Measurements from ENCODE around the gene PNPLA6. TPM values are rescaled to one million over a fixed set of nuclear protein-coding genes. Genes with fewer than 3 reads are reported as not detected.

PNPLA6 gene
- total and polyA plus RNA-seq, 3 experiments from 2014 or later: 17.1 to 117 (median 112) TPM

DNA sequence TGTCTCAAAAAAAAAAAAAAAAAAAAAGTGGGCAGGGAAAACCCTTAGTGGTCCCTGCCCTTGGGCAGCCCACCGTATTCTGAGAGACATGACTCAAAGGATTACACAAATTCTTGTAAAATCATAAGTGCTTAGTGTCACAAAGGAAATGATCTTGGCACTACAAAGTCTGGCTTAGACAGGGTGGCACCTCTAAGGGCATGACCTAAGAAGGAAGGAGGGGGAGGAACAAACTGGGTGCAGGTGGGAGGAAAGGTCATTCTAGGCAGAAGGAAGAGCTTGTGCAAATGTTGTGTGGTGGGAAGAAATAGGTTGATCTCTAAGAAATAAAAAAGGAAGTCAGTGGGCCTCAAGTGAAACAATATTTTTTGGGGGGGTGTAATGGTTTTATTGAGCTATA is 10.4 kb downstream of the PNPLA6 start:
- H3K9me3 ChIP-seq (ENCODE audit: low read length): no peaks in the 10 kb centered on the region
- H3K27me3 ChIP-seq (ENCODE audit: insufficient read depth, low read length, poor library complexity, severe bottlenecking): no peaks in the 10 kb centered on the region
- CTCF ChIA-PET: no interaction called here
- Mint-ChIP-seq H3K4me3 (no peak overlapping the region), H3K9me3 (no peaks in the 10 kb centered on the region), H3K4me1 (peaks cover 4 to 9% (median 7%) of the 10 kb centered on the region in 3 donors), H3K36me3 (peaks cover 0 to 49% (median 4%) of the 10 kb centered on the region in 3 donors), H3K27ac (peak overlapping the region in 4 of 8 donors; percentile 2 to 91 (median 8)), H3K27me3 (peaks cover 0 to 2% of the 10 kb centered on the region in 2 donors)
- POLR2A ChIA-PET: no interaction called here
- no peak overlapping the region for H3K4me3 ChIP-seq (ENCODE audit: low read length)
- H3K36me3 ChIP-seq (ENCODE audit: insufficient read depth, low read length): peaks cover 13% of the 10 kb centered on the region
- no peaks in the 10 kb centered on the region for H3K4me1 ChIP-seq (ENCODE audit: insufficient read depth, low read length)
- no peak overlapping the region for H3K27ac ChIP-seq (ENCODE audit: low read depth, low read length)
- DNase-seq: no peak

GRCh38 chr19:7547159-7547558 is 11.6 kb downstream of the PNPLA6 start:
- no peaks in the 10 kb centered on the region for H3K9me3 Mint-ChIP-seq
- no peaks in the 10 kb centered on the region for H3K27me3 ChIP-seq (ENCODE audit: insufficient read depth, low read length, poor library complexity, severe bottlenecking)
- ChIA-PET POLR2A (interaction anchor here (0.6 kb wide), 1 partner anchor 120 kb away, joined by 6 read pairs; no protein-coding TSS in a partner anchor), CTCF (interaction anchor here (1.7 kb wide), 1 partner anchor 21 kb away, joined by 5 read pairs; no protein-coding TSS in a partner anchor)
- DNase-seq: no peak
- H3K27me3 Mint-ChIP-seq: peaks cover 0 to 2% of the 10 kb centered on the region in 2 donors
- H3K4me3 Mint-ChIP-seq: no peak overlapping the region
- no peaks in the 10 kb centered on the region for H3K9me3 ChIP-seq (ENCODE audit: low read length)
- peaks cover 4 to 13% (median 7%) of the 10 kb centered on the region in 3 donors for H3K4me1 Mint-ChIP-seq
- H3K4me3 ChIP-seq (ENCODE audit: low read length): no peak overlapping the region
- no peak overlapping the region for H3K27ac ChIP-seq (ENCODE audit: low read depth, low read length)
- H3K27ac Mint-ChIP-seq: peak overlapping the region in 4 of 8 donors; percentile 29 to 90 (median 68)
- H3K4me1 ChIP-seq (ENCODE audit: insufficient read depth, low read length): no peaks in the 10 kb centered on the region
- peaks cover 10% of the 10 kb centered on the region for H3K36me3 ChIP-seq (ENCODE audit: insufficient read depth, low read length)
- H3K36me3 Mint-ChIP-seq: peaks cover 0 to 46% (median 2%) of the 10 kb centered on the region in 3 donors

DNA sequence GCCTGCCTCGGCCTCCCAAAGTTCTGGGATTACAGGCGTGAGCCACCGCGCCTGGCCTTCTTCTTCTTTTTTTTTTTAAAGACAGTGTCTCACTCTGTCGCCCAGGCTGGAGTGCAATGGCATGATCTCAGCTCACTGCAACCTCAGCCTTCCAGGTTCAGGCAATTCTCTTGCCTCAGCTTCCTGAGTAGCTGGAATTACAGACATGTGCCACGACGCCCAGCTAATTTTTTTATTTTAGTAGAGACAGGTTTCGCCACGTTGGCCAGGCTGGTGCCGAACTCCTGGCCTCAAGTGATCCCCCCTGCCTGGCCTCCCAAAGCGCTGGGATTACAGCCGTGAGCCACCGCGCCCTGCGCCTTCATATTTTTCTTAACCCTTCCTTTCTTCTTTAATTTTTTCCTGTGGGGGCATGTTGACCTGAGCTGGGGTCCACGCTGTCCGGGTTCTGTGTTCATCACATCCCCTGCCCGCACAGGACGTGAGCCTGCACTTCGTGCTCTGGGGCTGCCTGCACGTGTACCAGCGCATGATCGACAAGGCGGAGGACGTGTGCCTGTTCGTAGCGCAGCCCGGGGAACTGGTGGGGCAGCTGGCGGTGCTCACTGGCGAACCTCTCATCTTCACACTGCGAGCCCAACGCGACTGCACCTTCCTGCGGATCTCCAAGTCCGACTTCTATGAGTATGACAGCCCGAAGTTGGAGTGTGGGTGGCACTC is 14.1 kb downstream of the PNPLA6 start:
- Mint-ChIP-seq H3K27ac (peak overlapping the region in 1 of 8 donors; percentile 52), H3K4me1 (peaks cover 4 to 13% (median 8%) of the 10 kb centered on the region in 3 donors), H3K4me3 (no peak overlapping the region), H3K27me3 (no peaks in the 10 kb centered on the region), H3K9me3 (no peaks in the 10 kb centered on the region), H3K36me3 (peaks cover 2 to 41% (median 3%) of the 10 kb centered on the region in 3 donors)
- DNase-seq: no peak
- H3K4me3 ChIP-seq (ENCODE audit: low read length): no peak overlapping the region
- no peaks in the 10 kb centered on the region for H3K27me3 ChIP-seq (ENCODE audit: insufficient read depth, low read length, poor library complexity, severe bottlenecking)
- no peaks in the 10 kb centered on the region for H3K4me1 ChIP-seq (ENCODE audit: insufficient read depth, low read length)
- POLR2A ChIA-PET: no interaction called here
- CTCF ChIA-PET: no interaction called here
- H3K27ac ChIP-seq (ENCODE audit: low read depth, low read length): no peak overlapping the region
- no peaks in the 10 kb centered on the region for H3K9me3 ChIP-seq (ENCODE audit: low read length)
- H3K36me3 ChIP-seq (ENCODE audit: insufficient read depth, low read length): no peaks in the 10 kb centered on the region

DNA sequence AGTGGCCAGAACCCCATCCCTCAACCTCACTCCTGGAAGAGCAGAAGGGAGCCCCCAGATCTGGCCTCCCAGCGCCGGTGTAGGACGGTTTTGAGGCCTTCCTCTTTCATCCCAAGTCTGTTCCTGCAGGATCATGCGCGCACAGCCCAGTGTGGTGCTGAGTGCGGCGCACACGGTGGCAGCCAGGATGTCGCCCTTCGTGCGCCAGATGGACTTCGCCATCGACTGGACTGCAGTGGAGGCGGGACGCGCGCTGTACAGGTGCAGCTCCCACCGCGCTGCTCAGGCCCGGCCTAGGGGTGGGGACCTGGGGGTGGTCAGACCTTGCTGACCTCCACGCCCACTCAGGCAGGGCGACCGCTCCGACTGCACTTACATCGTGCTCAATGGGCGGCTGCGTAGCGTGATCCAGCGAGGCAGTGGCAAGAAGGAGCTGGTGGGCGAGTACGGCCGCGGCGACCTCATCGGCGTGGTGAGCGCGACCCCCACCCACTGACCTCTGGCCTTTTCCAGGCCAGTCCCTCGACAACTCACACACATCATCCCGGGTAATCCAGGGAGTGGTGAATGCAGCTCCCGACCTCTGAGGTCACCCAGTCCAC is 14.8 kb downstream of the PNPLA6 start:
- no peak overlapping the region for H3K4me3 Mint-ChIP-seq
- CTCF ChIA-PET: interaction anchor here (0.6 kb wide), 1 partner anchor 410 kb away, joined by 4 read pairs; no protein-coding TSS in a partner anchor
- H3K9me3 ChIP-seq (ENCODE audit: low read length): no peaks in the 10 kb centered on the region
- H3K27ac Mint-ChIP-seq: no peak overlapping the region
- H3K4me1 Mint-ChIP-seq: peaks cover 4 to 13% (median 8%) of the 10 kb centered on the region in 3 donors
- H3K36me3 Mint-ChIP-seq: peaks cover 2 to 39% (median 3%) of the 10 kb centered on the region in 3 donors
- POLR2A ChIA-PET: no interaction called here
- H3K27me3 ChIP-seq (ENCODE audit: insufficient read depth, low read length, poor library complexity, severe bottlenecking): no peaks in the 10 kb centered on the region
- H3K27me3 Mint-ChIP-seq: no peaks in the 10 kb centered on the region
- no peak overlapping the region for H3K27ac ChIP-seq (ENCODE audit: low read depth, low read length)
- H3K4me1 ChIP-seq (ENCODE audit: insufficient read depth, low read length): no peaks in the 10 kb centered on the region
- H3K9me3 Mint-ChIP-seq: no peaks in the 10 kb centered on the region
- no peak overlapping the region for H3K4me3 ChIP-seq (ENCODE audit: low read length)
- no peak for DNase-seq
- no peaks in the 10 kb centered on the region for H3K36me3 ChIP-seq (ENCODE audit: insufficient read depth, low read length)

DNA sequence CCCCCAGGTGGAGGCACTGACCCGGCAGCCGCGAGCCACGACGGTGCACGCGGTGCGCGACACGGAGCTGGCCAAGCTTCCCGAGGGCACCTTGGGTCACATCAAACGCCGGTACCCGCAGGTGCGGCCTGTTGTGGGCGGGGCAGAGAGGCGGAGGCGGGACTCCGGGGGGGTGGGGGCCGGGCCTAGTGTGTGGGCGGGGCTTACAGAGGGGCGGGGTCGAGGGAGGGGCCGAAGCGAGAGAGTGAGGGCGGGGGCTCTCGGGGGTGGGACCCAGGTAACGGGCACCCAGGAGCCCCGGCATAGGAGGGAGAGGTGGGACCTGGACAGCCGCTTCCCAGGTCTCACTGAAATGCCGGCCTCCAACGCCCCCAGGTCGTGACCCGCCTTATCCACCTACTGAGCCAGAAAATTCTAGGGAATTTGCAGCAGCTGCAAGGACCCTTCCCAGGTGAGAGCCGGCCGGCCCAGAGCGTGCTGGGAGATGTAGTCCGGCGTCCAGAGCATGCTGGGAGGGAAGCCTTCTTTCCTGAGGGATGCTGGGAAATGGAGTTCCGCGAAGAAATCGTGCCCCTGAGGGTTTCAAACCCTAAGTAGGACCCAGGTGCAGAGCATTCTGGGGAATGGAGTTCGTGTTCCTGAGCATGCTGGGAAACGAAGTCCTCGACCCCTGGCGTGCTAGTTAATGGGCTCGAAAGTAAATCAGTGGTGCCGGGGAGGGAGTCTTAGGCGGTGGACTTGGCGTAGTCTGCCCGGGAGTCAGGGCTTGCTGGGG is 15.7 kb downstream of the PNPLA6 start:
- CTCF ChIA-PET: no interaction called here
- Mint-ChIP-seq H3K27ac (peak overlapping the region in 1 of 8 donors; percentile 57), H3K4me3 (no peak overlapping the region), H3K36me3 (peaks cover 2 to 42% (median 3%) of the 10 kb centered on the region in 3 donors), H3K9me3 (no peaks in the 10 kb centered on the region), H3K4me1 (peaks cover 0 to 8% (median 6%) of the 10 kb centered on the region in 3 donors), H3K27me3 (no peaks in the 10 kb centered on the region)
- DNase-seq: peak in 2 of 5 donors; percentile 20 to 40
- H3K9me3 ChIP-seq (ENCODE audit: low read length): no peaks in the 10 kb centered on the region
- no peaks in the 10 kb centered on the region for H3K4me1 ChIP-seq (ENCODE audit: insufficient read depth, low read length)
- no peak overlapping the region for H3K27ac ChIP-seq (ENCODE audit: low read depth, low read length)
- H3K4me3 ChIP-seq (ENCODE audit: low read length): no peak overlapping the region
- POLR2A ChIA-PET: no interaction called here
- no peaks in the 10 kb centered on the region for H3K36me3 ChIP-seq (ENCODE audit: insufficient read depth, low read length)
- H3K27me3 ChIP-seq (ENCODE audit: insufficient read depth, low read length, poor library complexity, severe bottlenecking): no peaks in the 10 kb centered on the region

DNA sequence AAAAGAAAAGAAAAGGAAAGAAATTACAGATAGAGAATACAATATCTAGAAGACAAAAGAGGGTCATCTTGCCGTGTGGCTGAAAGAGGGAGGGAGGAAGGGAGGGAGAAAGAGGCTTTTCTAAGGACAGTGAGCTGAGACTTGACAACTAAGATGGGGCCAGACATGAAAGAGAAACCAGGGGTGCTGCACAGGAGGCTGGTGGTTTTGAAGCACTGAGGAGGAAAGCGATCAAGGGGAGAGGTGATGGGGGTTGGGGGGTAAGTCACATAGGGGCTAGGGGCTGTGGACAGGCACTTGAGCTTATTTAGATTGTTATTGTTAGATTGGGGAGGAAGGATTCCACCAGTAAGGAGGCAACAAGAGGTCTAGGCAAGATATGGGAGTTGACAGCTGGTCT is 17.3 kb downstream of the PNPLA6 start:
- no peaks in the 10 kb centered on the region for H3K9me3 ChIP-seq (ENCODE audit: low read length)
- H3K27ac ChIP-seq (ENCODE audit: low read depth, low read length): no peak overlapping the region
- H3K4me3 ChIP-seq (ENCODE audit: low read length): no peak overlapping the region
- H3K27me3 Mint-ChIP-seq: no peaks in the 10 kb centered on the region
- CTCF ChIA-PET: interaction anchor here (1.4 kb wide), 1 partner anchor 16 kb away, joined by 3 read pairs; no protein-coding TSS in a partner anchor
- no peak for DNase-seq
- peaks cover 5 to 55% (median 6%) of the 10 kb centered on the region in 3 donors for H3K36me3 Mint-ChIP-seq
- POLR2A ChIA-PET: interaction anchor here (0.7 kb wide), 1 partner anchor 36 kb away, joined by 5 read pairs; no protein-coding TSS in a partner anchor
- no peak overlapping the region for H3K4me3 Mint-ChIP-seq
- H3K27me3 ChIP-seq (ENCODE audit: insufficient read depth, low read length, poor library complexity, severe bottlenecking): no peaks in the 10 kb centered on the region
- peaks cover 11% of the 10 kb centered on the region for H3K36me3 ChIP-seq (ENCODE audit: insufficient read depth, low read length)
- no peaks in the 10 kb centered on the region for H3K9me3 Mint-ChIP-seq
- H3K27ac Mint-ChIP-seq: peak overlapping the region in 1 of 8 donors; percentile 50
- no peaks in the 10 kb centered on the region for H3K4me1 ChIP-seq (ENCODE audit: insufficient read depth, low read length)
- peaks cover 0 to 4% (median 3%) of the 10 kb centered on the region in 3 donors for H3K4me1 Mint-ChIP-seq

- H3K36me3 Mint-ChIP-seq: peaks cover 7 to 71% (median 8%) of the 10 kb centered on the region in 3 donors
- H3K27ac Mint-ChIP-seq: no peak overlapping the region
These were observed 19.0 kb downstream of the PNPLA6 start for GRCh38 chr19:7554565-7554964.

More at GRCh38 chr19:7554565-7554964, 19.0 kb downstream of the PNPLA6 start:
- DNase-seq: no peak
- Histone ChIP-seq H3K27me3 (ENCODE audit: insufficient read depth, low read length, poor library complexity, severe bottlenecking) (no peaks in the 10 kb centered on the region), H3K4me3 (ENCODE audit: low read length) (no peak overlapping the region), H3K36me3 (ENCODE audit: insufficient read depth, low read length) (peaks cover 15% of the 10 kb centered on the region), H3K9me3 (ENCODE audit: low read length) (no peaks in the 10 kb centered on the region), H3K27ac (ENCODE audit: low read depth, low read length) (no peak overlapping the region), H3K4me1 (ENCODE audit: insufficient read depth, low read length) (no peaks in the 10 kb centered on the region)
- Mint-ChIP-seq H3K4me3 (no peak overlapping the region), H3K4me1 (peaks cover 0 to 4% (median 3%) of the 10 kb centered on the region in 3 donors), H3K27me3 (no peaks in the 10 kb centered on the region), H3K9me3 (no peaks in the 10 kb centered on the region)
- ChIA-PET CTCF (interaction anchor here (1.4 kb wide), 1 partner anchor 14 kb away, joined by 9 read pairs; no protein-coding TSS in a partner anchor), POLR2A (no interaction called here)

Data from CD8-positive, alpha-beta memory T cell (primary cell).